Erythroblast (primary cell): ENCODE measurements around the gene MRPL32.

Experiments
- GATA1 ChIP-seq: IDR thresholded peaks from 2 replicates; pipeline ENCODE4 v1.6.1; 2011; ENCODE audit warnings: low read depth, mild to moderate bottlenecking, control low read depth, low read length, moderate library complexity
- POLR2A ChIP-seq: IDR thresholded peaks from 2 replicates; pipeline ENCODE4 v1.6.1; 2011; ENCODE audit warnings: mild to moderate bottlenecking, low read length

- TF ChIP-seq POLR2A (no peak), GATA1 (no peak)
These were observed 18.6 kb upstream of the MRPL32 start for GRCh38 chr7:42913591-42913990.
